ENCODE results near the gene FCHSD2. TPM values are rescaled to one million over a fixed set of nuclear protein-coding genes. Genes with fewer than 3 reads are reported as not detected.

FCHSD2 gene
- total RNA-seq, 1 donor from 2014 or later, result 7.3 TPM

GRCh38 chr11:73171436-73172161 is 29.5 kb upstream of the FCHSD2 start:
- ATAC-seq, result no peak

GRCh38 chr11:73170140-73170539 is 28.0 kb upstream of the FCHSD2 start:
- ATAC-seq, result no peak

DNA sequence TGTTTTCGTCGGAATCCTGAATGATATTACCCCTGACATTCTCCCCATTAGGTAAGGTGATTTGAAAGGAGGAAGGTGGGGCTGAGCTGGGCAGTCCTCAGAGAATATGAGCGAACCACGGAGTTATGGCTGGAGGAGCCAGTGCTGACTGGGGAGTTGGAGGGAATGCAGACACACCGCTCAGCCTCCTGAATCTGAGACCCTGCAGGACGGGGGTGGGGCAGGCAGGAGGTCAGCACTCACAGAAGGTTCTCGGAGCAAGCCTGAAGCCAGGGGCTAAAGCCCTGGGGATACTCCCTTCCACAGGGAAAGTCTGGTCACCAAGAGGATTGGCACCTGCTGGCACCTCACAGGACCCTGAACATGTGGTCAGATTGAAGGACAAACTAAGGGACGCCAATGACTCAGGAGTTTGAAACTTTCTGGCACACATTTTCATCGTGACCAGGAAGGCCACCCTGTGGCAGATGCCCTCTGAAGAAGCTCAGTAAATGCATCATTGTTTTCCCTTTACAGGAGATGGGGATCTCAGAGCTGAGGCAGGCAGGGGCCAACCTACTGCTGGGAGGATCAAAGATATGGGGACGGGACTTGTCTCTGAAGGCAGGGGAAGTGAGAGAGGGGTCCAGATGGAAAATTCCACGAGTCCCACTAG is 26.9 kb upstream of the FCHSD2 start:
- ATAC-seq, result no peak

DNA sequence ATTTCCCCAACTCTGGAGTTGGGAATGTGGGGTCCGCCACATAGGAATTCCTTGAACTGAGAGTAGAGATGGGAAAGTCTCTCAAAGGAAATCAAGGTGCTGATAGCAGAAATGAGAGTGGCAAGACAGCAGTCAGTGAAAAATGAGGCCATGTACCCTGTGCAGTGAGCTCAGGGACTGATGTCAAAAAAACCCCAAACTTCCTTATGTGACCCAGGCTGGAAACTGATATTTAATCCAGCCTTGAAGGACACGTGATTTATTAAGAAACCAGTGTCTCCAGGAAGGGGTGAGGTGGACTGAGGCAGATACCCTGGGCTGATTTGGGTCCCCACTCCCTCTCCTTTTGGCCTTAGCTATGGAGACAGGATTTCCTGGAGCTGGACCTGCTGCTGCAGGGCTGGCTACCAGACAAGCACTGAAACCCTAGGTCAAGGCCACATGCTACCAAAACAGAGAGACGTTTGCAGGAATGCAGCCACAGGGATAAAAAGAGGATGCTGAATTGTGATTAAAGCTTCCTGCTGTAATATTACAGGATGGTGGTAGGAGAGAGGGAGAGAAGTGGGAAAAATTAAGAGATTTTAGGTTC is 25.3 kb upstream of the FCHSD2 start:
- ATAC-seq, result peak; percentile 14

DNA sequence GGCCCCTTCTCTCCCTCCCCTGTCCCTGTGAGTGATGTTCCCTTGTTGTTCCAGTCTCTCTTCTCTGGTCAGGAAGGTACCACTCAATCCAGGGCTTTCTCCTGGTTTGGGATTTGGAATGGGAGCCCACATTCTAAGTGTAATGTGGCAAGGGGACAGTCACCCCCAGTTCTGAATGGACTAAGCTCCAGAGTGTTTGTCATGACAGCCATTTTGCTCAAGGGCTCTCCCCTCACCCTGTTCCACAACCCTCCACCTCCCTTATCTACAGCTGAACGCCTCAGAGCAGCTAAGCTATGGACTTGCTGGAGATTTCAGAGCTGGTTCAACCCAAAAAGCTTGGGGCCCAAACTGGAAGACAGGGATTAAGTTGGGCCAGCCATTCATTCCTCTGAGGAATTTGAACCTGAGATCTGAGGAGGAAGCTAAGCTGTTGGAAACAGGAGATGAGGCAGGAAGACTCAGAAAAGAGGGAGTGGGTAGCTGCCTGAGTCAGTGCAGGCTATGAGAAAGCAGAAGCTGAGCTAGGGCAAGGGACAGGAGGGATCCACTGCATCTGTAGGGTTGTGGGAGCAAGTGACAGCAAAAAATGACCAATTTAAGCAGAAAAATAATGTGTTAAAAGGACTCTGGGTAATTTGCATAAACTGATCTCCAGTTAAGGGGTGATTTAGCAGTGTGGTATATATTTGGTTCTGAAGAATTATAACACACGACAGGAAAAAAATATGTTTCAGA is 22.9 kb upstream of the FCHSD2 start:
- ATAC-seq, result no peak

DNA sequence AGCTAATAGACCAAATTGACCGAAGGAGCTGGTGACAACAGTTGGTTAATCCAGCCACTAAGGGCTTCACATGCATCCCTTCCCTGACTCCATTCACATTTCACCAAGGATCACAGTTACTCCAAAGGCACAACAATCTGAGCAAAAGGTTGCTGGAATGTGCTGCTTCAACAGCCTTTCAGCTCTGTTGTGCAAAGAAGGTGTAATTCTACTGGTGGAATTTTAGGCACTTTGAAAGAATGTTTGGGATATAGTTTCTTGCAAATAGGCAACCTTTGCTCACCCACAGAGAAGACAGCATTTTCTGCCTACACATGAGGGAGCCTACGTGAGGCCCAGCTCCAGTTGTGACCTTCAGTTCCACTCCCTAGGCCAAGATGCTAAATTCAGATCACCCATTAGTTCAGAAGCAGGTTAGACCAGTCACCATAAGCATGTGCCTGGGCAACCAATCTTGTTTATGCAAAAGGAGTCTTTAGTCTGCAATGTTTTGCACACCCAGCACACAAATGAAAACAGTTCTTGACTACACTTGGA is 21.6 kb upstream of the FCHSD2 start:
- no peak for ATAC-seq

GRCh38 chr11:73162196-73162740 is 20.1 kb upstream of the FCHSD2 start:
- no peak for ATAC-seq

- no peak for ATAC-seq
Measured at GRCh38 chr11:73160005-73160760, 18.1 kb upstream of the FCHSD2 start.

- ATAC-seq, result no peak
Measured at GRCh38 chr11:73159297-73159696, 17.2 kb upstream of the FCHSD2 start.

DNA sequence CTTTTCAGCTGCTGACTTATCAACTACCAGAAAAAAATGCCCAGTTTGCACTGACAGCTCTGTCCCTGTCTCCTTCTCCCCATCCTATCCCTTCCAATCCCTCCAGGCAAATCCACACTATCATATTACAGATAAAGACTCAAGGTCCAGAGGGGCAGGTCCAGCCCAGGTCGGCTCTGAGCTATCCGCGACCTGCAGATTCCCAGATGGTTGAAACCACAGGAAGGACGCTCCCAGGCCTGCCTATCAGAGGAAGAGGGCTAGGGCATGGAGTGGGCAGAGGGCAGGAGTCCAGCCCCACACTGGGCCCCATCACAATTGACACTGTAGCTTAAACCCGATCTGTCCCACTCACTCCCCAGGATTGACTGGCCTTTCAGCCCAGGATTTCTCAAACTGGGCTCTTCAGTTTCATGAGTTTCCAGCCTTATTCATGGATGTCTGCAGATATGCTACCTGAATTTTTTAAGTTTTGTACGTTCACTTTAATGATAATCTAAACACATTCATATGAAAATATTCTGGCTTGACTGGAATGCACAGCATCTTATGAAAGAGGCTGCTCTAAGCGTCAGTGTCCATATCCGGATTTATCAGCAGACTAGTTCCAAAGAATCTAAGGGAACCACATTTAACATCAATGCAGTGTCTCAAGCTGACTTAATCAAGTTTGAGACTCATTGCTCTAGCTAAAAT is 16.4 kb upstream of the FCHSD2 start:
- no peak for ATAC-seq

DNA sequence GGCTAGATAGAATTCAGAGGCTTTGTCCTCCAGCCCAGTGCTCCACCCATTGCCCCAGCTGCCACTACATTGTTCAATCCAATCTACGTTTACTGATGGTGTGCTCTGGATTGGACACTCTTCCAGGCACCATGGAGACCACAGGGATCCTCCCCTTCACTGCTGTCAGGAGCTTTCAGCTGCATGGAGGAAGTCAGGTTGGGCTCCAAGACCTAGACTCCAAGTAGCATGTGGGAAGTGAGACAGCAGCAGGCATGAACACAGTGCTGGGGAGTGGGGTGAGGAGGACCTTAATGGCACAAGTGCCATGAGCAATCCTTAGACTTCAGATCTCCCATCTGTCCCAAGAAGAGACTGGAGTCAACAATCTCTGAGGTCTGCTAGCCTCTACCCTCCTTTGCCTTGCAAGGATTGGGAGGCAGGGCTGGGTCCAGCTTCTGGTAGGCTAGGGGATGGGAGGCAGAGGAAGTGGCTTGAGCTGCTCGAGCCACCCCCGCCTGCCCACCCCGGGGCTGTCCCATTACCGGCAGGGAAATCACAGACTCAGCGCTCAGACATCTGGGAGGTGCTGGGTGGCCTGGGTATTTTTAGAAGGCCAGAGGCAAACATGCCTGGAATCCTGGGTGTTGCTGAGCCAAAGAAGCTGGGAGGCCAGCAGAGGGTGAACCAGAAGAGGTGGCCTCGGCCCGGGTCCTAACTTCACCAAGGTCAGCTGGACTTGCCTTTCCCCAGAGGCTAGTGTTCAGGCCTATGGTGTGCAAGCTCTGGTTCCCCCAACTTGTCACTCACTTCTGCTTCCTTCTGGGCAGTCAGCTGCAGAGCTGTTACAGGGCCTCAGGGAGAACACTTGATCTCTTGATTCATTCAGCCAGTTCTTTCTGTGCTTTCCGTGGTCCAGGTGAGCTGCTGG is 15.2 kb upstream of the FCHSD2 start:
- ATAC-seq, result peak; percentile 8

DNA sequence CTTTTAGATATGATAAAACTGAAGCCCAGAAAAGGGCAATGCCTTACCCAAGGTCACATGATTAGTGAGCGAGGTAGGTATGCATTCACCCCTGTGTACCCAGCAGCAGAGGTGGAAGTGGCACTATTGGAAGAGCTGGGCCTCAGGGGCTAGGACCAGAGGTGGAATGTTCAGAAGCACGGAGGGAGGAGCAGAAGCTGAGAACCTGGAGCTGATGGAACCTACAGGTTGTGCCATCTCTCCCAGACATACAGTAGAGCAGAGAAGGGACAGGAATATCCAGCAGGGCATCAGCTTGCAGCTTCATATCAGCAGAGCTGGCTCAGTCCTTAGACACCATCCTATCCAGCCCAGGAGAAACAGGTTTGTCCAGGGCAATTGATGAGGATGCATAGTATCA is 14.6 kb upstream of the FCHSD2 start:
- no peak for ATAC-seq

- ATAC-seq, result no peak
Measured at GRCh38 chr11:73156114-73156513, 14.0 kb upstream of the FCHSD2 start.

- no peak for ATAC-seq
Measured at GRCh38 chr11:73155102-73155501, 13.0 kb upstream of the FCHSD2 start.

DNA sequence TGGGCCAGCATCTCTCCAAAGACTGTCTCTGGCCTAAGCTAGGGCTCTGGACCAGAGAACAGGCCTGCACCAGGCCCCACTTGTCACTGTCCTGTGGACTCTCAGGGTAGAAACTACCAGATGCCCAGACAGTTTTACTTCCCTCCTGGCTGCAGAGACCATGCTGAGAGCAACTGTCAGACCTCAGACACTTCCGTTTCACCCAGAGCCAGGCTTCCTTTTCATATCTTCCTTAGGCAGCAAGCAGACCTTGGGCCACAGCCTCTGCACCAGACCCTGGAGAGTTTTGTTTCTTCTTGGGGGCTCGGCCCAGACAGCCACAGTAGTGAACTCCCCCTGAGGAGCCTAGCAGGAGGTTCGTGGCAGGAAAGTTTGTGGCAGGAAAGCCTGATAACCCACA is 12.1 kb upstream of the FCHSD2 start:
- ATAC-seq, result peak; percentile 35

DNA sequence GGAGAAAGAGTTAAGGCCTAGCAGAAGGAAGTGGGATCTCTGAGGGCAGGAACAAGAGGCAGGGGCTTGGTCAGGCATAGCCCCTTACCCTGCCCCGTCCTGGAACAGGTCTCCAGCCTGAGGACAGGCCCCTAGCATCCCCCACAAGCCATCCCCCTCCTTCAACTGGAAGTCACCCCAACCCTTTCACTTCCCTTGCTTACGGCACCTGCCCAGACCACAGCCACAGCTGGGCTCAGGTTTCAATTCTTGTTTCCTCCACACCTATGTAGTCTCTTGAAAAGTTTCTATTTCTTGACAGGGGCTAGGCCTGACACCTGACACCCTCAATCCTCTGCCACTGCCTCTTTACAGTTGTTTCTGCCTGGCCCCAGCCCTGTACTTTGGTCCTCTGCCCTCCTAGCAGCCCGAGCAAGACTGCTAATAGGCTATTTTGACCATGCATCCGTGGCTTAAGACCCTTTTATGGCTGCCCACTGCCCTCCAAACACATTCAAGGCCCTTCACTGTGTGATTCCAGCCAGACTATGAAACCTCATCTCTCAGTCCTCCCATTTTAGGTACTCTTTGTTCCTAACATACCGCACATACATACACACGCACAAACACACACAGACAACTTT is 10.9 kb upstream of the FCHSD2 start:
- ATAC-seq, result peak; percentile 68

DNA sequence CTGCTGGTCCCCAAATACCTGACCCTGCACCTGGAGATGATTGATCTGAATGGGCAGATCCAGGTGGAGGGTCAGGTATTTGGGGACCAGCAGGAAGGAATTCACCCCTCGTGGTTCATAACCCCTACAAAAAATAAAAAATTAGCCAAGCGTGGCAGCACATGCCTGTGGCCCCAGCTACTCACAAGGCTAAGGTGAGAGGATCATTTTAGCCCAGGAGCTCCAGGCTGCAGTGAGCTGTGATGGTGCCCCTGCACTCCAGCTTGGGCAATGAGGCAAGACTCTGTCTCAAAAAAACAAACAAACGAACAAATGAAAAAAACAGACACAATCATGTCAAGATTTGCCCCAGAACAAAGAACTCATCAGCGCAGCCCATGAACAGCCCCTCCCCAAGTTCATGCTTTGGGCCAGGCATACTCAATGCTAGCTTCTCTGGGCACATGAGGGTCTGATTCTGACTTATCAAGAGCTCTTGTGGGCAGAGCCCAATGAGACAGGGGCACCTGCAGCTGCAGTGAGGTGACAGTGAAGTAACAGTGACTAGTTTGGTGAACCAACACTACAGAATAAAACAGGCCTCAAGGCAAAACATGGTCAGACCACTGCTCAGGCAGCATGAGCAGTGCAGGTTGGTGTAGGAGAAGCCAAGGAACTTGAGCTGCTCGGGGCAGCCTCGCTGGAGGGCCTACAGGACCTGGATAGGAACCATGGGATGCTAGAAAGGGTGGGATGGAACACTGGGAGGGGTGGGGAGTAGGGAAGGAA is 10.2 kb upstream of the FCHSD2 start:
- ATAC-seq, result no peak

- ATAC-seq, result no peak
Measured at GRCh38 chr11:73151416-73151815, 9.3 kb upstream of the FCHSD2 start.

DNA sequence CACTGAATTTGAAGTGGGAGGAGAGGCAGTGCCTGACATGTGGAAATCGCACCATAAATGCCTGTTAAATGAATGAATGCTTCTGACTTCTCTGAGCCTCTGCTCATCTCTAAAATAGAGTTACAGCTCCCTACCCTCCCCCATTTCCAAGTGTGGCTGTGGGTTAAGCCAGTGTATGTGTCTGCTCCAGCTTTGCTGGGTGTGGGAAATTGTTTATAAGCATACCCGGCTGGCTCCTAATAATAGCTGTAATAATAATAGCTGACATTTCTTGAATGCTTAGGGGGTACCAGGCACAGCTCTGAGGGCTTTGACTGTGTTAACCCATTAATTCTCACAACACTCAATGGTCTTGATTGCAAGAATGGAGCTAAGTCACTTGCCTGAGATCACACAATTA is 7.0 kb upstream of the FCHSD2 start:
- ATAC-seq, result no peak
